BJ (cell line): ENCODE data around the gene TRIM71. TPM values are rescaled to one million over a fixed set of nuclear protein-coding genes. Genes with fewer than 3 reads are reported as not detected.

ENCODE experiments used
- CTCF ChIA-PET: fragments of 350-600 bp; formaldehyde crosslinking; extraction: SDS; loops from one replicate; lab custom pipeline; 2021; ENCODE audit warnings: antibody characterized with exemption, inconsistent platforms; lab: Yijun Ruan, JAX
- POLR2A ChIA-PET: fragments of 300-600 bp; sonication (Branson Sonifier 250); formaldehyde crosslinking; extraction: SDS; loops from one replicate; lab custom pipeline; 2021; ENCODE audit warnings: antibody characterized with exemption; lab: Charles Lee
- DNase-seq: peaks from one replicate; pipeline ENCODE4 v3.0.0-alpha.2; 2011; ENCODE audit warnings: low read depth
- H3K27me3 ChIP-seq: 2 replicates; pipeline ENCODE4 v1.6.0; 2011; ENCODE audit warnings: low read length; ENCODE audit not compliant: control insufficient read depth, insufficient read depth
- H3K36me3 ChIP-seq: 2 replicates; pipeline ENCODE4 v1.5.1; 2011; ENCODE audit warnings: low read length; ENCODE audit not compliant: control insufficient read depth, insufficient read depth
- H3K4me3 ChIP-seq: 2 replicates; pipeline ENCODE4 v1.5.1; 2011; ENCODE audit warnings: low read depth, mild to moderate bottlenecking, control low read depth, low read length
- CTCF ChIP-seq: IDR thresholded peaks from 2 replicates; pipeline ENCODE4 v1.5.1; 2011; ENCODE audit warnings: low read depth, mild to moderate bottlenecking, control low read depth, inconsistent platforms, low read length, moderate library complexity; ENCODE audit not compliant: insufficient read depth
- polyA plus RNA-seq: library from polyadenylated mRNA; depleted of rRNA; stranded (reverse); fragments of >200 nt; gene quantifications from 2 replicates; pipeline ENCODE4 v1.2.3, GENCODE V29; 2011

The TRIM71 gene
- polyA plus RNA-seq, 1 experiment = not detected

GRCh38 chr3:32855350-32855953, 37.7 kb downstream of the TRIM71 start:
- Histone ChIP-seq H3K27me3 (0 out of 2 replicates have a peak, but pooled peaks cover 2% of the 10 kb centered on the region), H3K36me3 (no peaks in the 10 kb centered on the region), H3K4me3 (no peak overlapping the region)
- ChIA-PET POLR2A (no interaction called here), CTCF (no interaction called here)
- TF ChIP-seq CTCF = no peak
- DNase-seq = no peak

- no peaks in the 10 kb centered on the region for H3K36me3 ChIP-seq
- H3K4me3 ChIP-seq = no peak overlapping the region
- no peak for DNase-seq
- ChIA-PET POLR2A (no interaction called here), CTCF (no interaction called here)
- H3K27me3 ChIP-seq = 0 out of 2 replicates have a peak, but pooled peaks cover 2% of the 10 kb centered on the region
- TF ChIP-seq CTCF = no peak
These were observed 38.6 kb downstream of the TRIM71 start for GRCh38 chr3:32856355-32856889.

GRCh38 chr3:32856901-32857507, 39.2 kb downstream of the TRIM71 start:
- CTCF ChIA-PET = no interaction called here

GRCh38 chr3:32857921-32858320, 40.1 kb downstream of the TRIM71 start:
- ChIA-PET CTCF (interaction anchor here (1.4 kb wide), 1 partner anchor 11 kb away, joined by 3 read pairs; no protein-coding TSS in a partner anchor), POLR2A (no interaction called here)
- TF ChIP-seq CTCF = no peak
- Histone ChIP-seq H3K36me3 (no peaks in the 10 kb centered on the region), H3K4me3 (no peak overlapping the region), H3K27me3 (0 out of 2 replicates have a peak, but pooled peaks cover 2% of the 10 kb centered on the region)
- no peak for DNase-seq

More at GRCh38 chr3:32856901-32857507, 39.2 kb downstream of the TRIM71 start:
- POLR2A ChIA-PET = no interaction called here
- H3K36me3 ChIP-seq = no peaks in the 10 kb centered on the region
- no peak overlapping the region for H3K4me3 ChIP-seq
- TF ChIP-seq CTCF = no peak
- DNase-seq = no peak
- H3K27me3 ChIP-seq = 0 out of 2 replicates have a peak, but pooled peaks cover 2% of the 10 kb centered on the region

- no peak for DNase-seq
- no peak overlapping the region for H3K4me3 ChIP-seq
- no peak for TF ChIP-seq CTCF
- H3K36me3 ChIP-seq = no peaks in the 10 kb centered on the region
- H3K27me3 ChIP-seq = 0 out of 2 replicates have a peak, but pooled peaks cover 2% of the 10 kb centered on the region
- ChIA-PET POLR2A (no interaction called here), CTCF (no interaction called here)
These were observed 41.9 kb downstream of the TRIM71 start for GRCh38 chr3:32859604-32860237.
